ENCODE results near the gene RDH8.

The RDH8 gene

DNA sequence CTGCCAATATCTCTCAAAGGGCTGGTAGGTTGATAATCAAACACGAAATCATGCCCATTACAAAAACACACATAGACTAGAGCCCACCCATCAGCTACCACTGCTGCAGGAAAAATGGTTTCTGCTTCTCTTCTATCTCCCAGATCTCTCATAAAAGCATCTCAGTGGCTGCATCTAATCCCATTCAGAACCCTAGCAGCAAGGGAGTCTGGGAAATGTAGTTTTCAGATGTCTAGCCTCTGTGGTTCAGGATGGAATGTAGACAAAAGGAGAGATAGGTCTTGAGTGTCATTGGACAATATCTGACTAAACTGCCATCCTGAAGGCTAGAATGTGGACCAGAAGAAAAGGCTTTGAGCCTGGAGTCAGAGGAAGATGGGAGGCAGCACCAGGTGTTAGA, 32.1 kb downstream of the RDH8 start:
- Histone ChIP-seq H3K9me3 (ENCODE audit: insufficient read depth, low read depth, low read length) (no peaks in the 10 kb centered on the region), H3K9ac (ENCODE audit: low read depth, low read length) (no peak overlapping the region), H3K36me3 (ENCODE audit: insufficient read depth, low read depth, low read length) (no peaks in the 10 kb centered on the region), H3K4me1 (ENCODE audit: insufficient read depth, low read length) (no peaks in the 10 kb centered on the region), H3K27ac (ENCODE audit: low read length) (no peak overlapping the region), H3K4me3 (ENCODE audit: low read length) (no peak overlapping the region), H3K27me3 (ENCODE audit: insufficient read depth, low read length) (peaks cover 51% of the 10 kb centered on the region)

DNA sequence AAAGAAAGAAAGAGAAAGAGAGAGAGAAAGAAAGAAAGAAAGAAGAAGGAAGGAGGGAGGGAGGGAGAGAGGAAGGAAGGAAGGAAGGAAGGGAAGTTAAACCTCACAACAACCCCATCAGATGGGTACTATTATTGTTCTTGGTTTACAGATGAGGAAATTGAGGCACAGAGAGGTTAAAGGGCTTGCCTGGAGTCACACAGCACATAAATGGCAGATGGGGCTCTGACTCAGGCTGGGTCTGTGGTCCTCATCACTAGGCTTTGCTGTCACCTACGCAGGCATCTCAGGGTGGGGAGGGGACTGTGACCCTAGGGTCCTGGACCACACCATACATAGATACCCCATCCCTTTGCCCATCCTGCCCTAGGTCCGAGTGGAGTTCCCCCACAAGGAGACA, 36.3 kb downstream of the RDH8 start:
- no peaks in the 10 kb centered on the region for H3K4me1 ChIP-seq (ENCODE audit: insufficient read depth, low read length)

GRCh38 chr19:10052602-10053360, 39.5 kb downstream of the RDH8 start:
- Histone ChIP-seq H3K4me3 (ENCODE audit: low read length) (no peak overlapping the region), H3K27me3 (ENCODE audit: insufficient read depth, low read length) (peaks cover 17% of the 10 kb centered on the region), H3K9me3 (ENCODE audit: insufficient read depth, low read depth, low read length) (no peaks in the 10 kb centered on the region), H3K27ac (ENCODE audit: low read length) (no peak overlapping the region), H3K9ac (ENCODE audit: low read depth, low read length) (no peak overlapping the region), H3K4me1 (ENCODE audit: insufficient read depth, low read length) (no peaks in the 10 kb centered on the region), H3K36me3 (ENCODE audit: insufficient read depth, low read depth, low read length) (no peaks in the 10 kb centered on the region)

More for the DNA sequence above, 36.3 kb downstream of the RDH8 start:
- no peaks in the 10 kb centered on the region for H3K9me3 ChIP-seq (ENCODE audit: insufficient read depth, low read depth, low read length)
- H3K4me3 ChIP-seq (ENCODE audit: low read length): no peak overlapping the region
- H3K27me3 ChIP-seq (ENCODE audit: insufficient read depth, low read length): peaks cover 31% of the 10 kb centered on the region
- no peaks in the 10 kb centered on the region for H3K36me3 ChIP-seq (ENCODE audit: insufficient read depth, low read depth, low read length)
- H3K9ac ChIP-seq (ENCODE audit: low read depth, low read length): no peak overlapping the region
- no peak overlapping the region for H3K27ac ChIP-seq (ENCODE audit: low read length)

- H3K27me3 ChIP-seq (ENCODE audit: insufficient read depth, low read length): peaks cover 26% of the 10 kb centered on the region
- no peaks in the 10 kb centered on the region for H3K9me3 ChIP-seq (ENCODE audit: insufficient read depth, low read depth, low read length)
- H3K4me1 ChIP-seq (ENCODE audit: insufficient read depth, low read length): no peaks in the 10 kb centered on the region
- H3K36me3 ChIP-seq (ENCODE audit: insufficient read depth, low read depth, low read length): no peaks in the 10 kb centered on the region
- no peak overlapping the region for H3K27ac ChIP-seq (ENCODE audit: low read length)
- H3K4me3 ChIP-seq (ENCODE audit: low read length): no peak overlapping the region
- no peak overlapping the region for H3K9ac ChIP-seq (ENCODE audit: low read depth, low read length)
Measured at GRCh38 chr19:10061717-10062310, 48.5 kb downstream of the RDH8 start.

DNA sequence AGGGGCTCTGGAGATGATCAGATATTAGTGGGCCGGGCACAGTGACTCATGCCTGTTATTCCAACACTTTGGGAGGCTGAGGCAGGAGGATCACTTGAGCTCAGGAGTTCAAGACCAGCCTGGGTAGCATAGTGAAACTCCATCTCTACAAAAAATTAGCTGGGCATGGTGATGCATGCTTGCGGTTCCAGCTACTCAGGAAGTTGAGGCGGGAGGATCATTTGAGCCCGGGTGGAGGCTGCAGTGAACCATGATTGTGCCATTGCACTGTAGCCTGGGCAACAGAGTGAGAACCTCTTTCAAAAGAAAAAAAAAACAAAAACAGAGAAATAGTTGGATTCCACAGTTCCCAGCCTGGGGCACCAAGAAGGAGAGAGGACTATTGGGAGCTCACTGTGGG, 54.9 kb downstream of the RDH8 start:
- H3K9me3 ChIP-seq (ENCODE audit: insufficient read depth, low read depth, low read length): no peaks in the 10 kb centered on the region
- H3K27ac ChIP-seq (ENCODE audit: low read length): no peak overlapping the region
- H3K4me1 ChIP-seq (ENCODE audit: insufficient read depth, low read length): no peaks in the 10 kb centered on the region
- no peaks in the 10 kb centered on the region for H3K36me3 ChIP-seq (ENCODE audit: insufficient read depth, low read depth, low read length)
- H3K9ac ChIP-seq (ENCODE audit: low read depth, low read length): no peak overlapping the region
- no peak overlapping the region for H3K4me3 ChIP-seq (ENCODE audit: low read length)
- H3K27me3 ChIP-seq (ENCODE audit: insufficient read depth, low read length): peaks cover 8% of the 10 kb centered on the region

- Histone ChIP-seq H3K4me1 (ENCODE audit: insufficient read depth, low read length) (no peaks in the 10 kb centered on the region), H3K4me3 (ENCODE audit: low read length) (no peak overlapping the region), H3K36me3 (ENCODE audit: insufficient read depth, low read depth, low read length) (no peaks in the 10 kb centered on the region), H3K27ac (ENCODE audit: low read length) (no peak overlapping the region), H3K9ac (ENCODE audit: low read depth, low read length) (no peak overlapping the region), H3K27me3 (ENCODE audit: insufficient read depth, low read length) (peaks cover 2% of the 10 kb centered on the region; the same call in 1 of the 2 replicates), H3K9me3 (ENCODE audit: insufficient read depth, low read depth, low read length) (peaks cover 4% of the 10 kb centered on the region)
Measured at GRCh38 chr19:10069046-10069445, 55.8 kb downstream of the RDH8 start.

GRCh38 chr19:10070730-10071446, 57.6 kb downstream of the RDH8 start:
- Histone ChIP-seq H3K9me3 (ENCODE audit: insufficient read depth, low read depth, low read length) (peaks cover 7% of the 10 kb centered on the region), H3K36me3 (ENCODE audit: insufficient read depth, low read depth, low read length) (no peaks in the 10 kb centered on the region), H3K4me3 (ENCODE audit: low read length) (no peak overlapping the region), H3K4me1 (ENCODE audit: insufficient read depth, low read length) (no peaks in the 10 kb centered on the region), H3K9ac (ENCODE audit: low read depth, low read length) (no peak overlapping the region), H3K27ac (ENCODE audit: low read length) (no peak overlapping the region), H3K27me3 (ENCODE audit: insufficient read depth, low read length) (peaks cover under 1% of the 10 kb centered on the region; the same call in 1 of the 2 replicates)
